ES-I3 (cell line): ENCODE results near the gene CPNE7.

ENCODE experiments used
- H3K36me3 ChIP-seq: 2 replicates; pipeline ENCODE4 v1.6.1; 2013; ENCODE audit warnings: mild to moderate bottlenecking, low read length, control low read depth, moderate library complexity; ENCODE audit not compliant: insufficient read depth
- H3K4me1 ChIP-seq: 2 replicates; pipeline ENCODE4 v1.6.1; 2013; ENCODE audit warnings: mild to moderate bottlenecking, control low read depth, low read length; ENCODE audit not compliant: insufficient read depth
- H3K9ac ChIP-seq: 2 replicates; pipeline ENCODE4 v1.6.1; 2013; ENCODE audit warnings: low read depth, mild to moderate bottlenecking, low read length, moderate library complexity
- H3K9me3 ChIP-seq: 2 replicates; pipeline ENCODE4 v1.6.1; 2013; ENCODE audit warnings: mild to moderate bottlenecking, low read length, moderate library complexity; ENCODE audit not compliant: control insufficient read depth, insufficient read depth

CPNE7 gene

DNA sequence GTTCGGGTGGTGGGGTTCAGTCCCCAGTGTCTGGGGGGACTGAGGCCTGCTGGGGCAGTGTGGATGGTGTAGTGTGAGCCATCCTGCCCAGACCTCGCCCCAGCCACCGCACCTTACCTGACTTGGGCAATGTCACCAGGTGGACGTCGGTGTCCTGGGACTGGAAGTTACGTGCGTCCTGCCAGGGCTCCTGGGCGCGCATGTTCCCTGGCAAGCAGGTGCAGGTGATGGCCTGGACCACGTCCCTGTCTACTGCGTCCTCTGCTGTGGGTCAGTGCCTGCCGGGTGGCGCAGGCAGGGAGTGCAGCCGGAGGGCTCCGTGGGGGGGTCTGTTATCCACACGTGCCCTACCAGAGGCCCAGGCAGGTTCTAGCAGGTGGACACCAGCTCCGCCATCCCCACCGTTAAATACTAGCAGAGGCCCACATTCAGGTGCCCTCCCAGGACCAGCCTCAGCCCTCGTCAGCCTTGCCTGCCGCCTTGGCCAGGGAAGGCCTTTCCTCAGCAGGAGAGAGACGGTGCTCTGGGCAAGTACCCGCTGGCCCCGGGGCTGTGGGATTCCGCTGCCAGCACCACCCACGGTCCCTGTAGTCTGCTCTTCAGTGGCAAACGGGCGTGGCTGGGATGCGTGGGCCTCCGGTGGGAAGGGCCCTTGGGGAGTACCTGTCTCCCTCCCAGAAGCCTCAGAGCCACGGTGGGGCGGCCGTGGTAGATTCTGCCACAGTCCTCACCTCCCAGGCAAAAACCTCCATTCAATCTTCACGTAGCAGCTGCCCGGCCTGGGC, 29.8 kb downstream of the CPNE7 start:
- Histone ChIP-seq H3K9me3 (no peaks in the 10 kb centered on the region), H3K4me1 (peaks cover 9% of the 10 kb centered on the region; the same call in 1 of the 2 replicates), H3K9ac (no peak overlapping the region), H3K36me3 (no peaks in the 10 kb centered on the region)

- Histone ChIP-seq H3K9ac (no peak overlapping the region), H3K4me1 (peaks cover 9% of the 10 kb centered on the region; the same call in 1 of the 2 replicates)
These were observed 30.4 kb downstream of the CPNE7 start for GRCh38 chr16:89606006-89606405.

GRCh38 chr16:89607453-89607852, 31.9 kb downstream of the CPNE7 start:
- peaks cover 4% of the 10 kb centered on the region; the same call in 1 of the 2 replicates for H3K4me1 ChIP-seq
- H3K36me3 ChIP-seq: no peaks in the 10 kb centered on the region
- no peak overlapping the region for H3K9ac ChIP-seq
- no peaks in the 10 kb centered on the region for H3K9me3 ChIP-seq

More at GRCh38 chr16:89606006-89606405, 30.4 kb downstream of the CPNE7 start:
- no peaks in the 10 kb centered on the region for H3K36me3 ChIP-seq
- no peaks in the 10 kb centered on the region for H3K9me3 ChIP-seq

DNA sequence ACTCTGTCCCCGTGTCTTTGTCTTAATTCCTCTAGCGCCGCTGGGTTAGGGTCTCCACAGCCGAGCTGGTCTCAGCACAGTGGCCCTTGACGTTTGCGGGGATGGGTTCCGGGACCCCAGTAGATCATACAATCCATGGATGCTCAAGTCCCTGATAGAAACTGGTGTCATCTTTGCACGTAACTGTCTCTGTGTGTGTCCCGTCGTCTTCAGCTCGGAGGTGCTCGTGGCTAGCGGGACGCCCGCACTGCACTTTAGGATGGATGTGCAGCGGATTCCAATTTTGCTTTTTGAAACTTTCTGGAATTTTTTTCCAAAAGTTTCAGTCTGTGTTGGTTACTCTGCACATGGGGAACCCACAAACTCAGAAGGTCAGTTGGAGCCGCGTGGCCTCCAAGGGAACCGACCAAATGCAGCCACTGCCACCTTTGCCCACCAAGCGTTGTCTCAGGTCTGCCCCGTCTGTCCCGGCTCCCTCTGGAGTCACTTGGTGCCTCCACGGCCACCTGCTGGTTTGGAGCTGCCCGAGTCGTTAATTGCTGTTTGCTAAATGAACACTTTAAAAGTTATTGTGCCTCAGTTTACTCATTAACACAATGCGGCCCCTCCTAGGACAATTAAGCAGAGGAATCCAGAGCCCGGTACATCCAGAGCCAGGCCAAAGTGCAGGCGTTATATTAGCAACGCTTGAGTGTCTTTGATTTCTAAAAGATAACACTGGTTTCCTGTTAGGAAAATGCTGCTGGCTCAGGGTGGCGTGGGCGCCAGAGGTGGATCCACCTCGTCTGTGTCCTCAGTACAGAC, 32.6 kb downstream of the CPNE7 start:
- H3K9ac ChIP-seq: no peak overlapping the region
- no peaks in the 10 kb centered on the region for H3K9me3 ChIP-seq
- H3K36me3 ChIP-seq: no peaks in the 10 kb centered on the region
- peaks cover 4% of the 10 kb centered on the region; the same call in 1 of the 2 replicates for H3K4me1 ChIP-seq

- Histone ChIP-seq H3K9me3 (no peaks in the 10 kb centered on the region), H3K9ac (no peak overlapping the region), H3K36me3 (no peaks in the 10 kb centered on the region), H3K4me1 (peaks cover 5% of the 10 kb centered on the region; the same call in 1 of the 2 replicates)
These were observed 34.5 kb downstream of the CPNE7 start for GRCh38 chr16:89610108-89610453.

DNA sequence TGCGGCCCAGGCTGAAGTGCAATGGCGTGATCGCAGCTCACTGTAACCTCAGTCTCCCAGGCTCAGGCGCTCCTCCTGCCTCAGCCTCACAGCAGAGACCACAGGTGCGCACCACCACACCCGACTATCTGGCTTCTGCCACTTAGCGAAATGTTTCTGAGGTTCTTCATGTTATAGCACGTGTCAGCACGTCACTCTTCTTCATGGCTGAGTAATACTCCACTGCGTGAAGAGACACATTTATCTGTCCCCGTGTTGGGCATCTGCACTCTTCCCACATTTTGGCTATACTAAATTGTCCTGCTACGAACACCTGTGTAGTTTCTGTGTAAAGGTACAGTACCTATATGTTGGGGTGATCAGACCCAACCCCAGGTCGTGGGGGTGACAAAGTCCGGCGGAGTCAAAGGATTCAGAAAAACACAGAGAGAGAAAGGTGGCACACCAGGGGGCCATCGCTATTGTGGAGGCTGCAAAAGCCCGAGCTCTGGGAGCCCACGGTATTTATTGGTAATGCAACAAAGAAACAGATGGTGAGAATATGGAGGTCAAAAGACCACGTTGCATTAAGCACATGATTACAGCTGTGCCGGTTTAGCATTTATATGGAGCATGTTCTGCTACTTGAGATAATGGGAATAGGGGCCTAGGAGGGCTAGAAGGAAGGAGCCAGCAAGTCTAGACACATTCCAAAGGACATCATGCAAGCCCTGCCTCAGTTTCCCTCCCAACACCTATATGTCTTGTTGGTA, 37.0 kb downstream of the CPNE7 start:
- H3K9ac ChIP-seq: no peak overlapping the region
- H3K36me3 ChIP-seq: no peaks in the 10 kb centered on the region
- H3K9me3 ChIP-seq: no peaks in the 10 kb centered on the region
- H3K4me1 ChIP-seq: peaks cover 5% of the 10 kb centered on the region; the same call in 1 of the 2 replicates

GRCh38 chr16:89613231-89613953, 37.8 kb downstream of the CPNE7 start, which contains the start of gene DPEP1:
TSS of gene DPEP1 (plus strand) at chr16:89613642. CDS start at chr16:89630411, 16,769 bp downstream.
- H3K4me1 ChIP-seq: peaks cover 5% of the 10 kb centered on the region; the same call in 1 of the 2 replicates
- H3K36me3 ChIP-seq: no peaks in the 10 kb centered on the region
- no peak within 1 kb of the TSS for H3K9ac ChIP-seq
- no peaks in the 10 kb centered on the region for H3K9me3 ChIP-seq

DNA sequence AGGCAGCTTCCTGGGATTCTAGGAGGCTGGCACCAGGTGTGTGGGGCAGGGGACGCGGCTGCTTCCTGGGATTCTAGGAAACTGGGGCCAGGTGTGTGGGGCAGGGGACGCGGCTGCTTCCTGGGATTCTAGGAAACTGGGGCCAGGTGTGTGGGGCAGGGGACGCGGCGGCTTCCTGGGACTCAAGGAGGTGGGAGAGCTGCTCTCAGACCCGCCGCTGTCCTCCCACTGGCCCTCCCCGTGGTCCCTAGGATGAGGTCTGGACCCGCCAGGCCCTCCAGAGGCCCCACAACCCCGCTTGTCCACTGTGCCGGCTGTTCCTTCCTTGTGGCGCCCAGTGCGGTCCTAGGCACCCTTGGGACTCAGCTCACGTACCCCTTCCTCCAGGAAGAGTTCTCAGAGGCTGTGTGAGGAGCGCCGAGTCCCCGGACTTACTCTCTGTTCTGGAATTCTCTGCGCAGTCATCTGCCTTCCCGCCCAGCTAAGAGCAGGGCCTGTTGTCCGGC, 38.4 kb downstream of the CPNE7 start:
- peaks cover 5% of the 10 kb centered on the region; the same call in 1 of the 2 replicates for H3K4me1 ChIP-seq
- no peak overlapping the region for H3K9ac ChIP-seq
- no peaks in the 10 kb centered on the region for H3K36me3 ChIP-seq
- H3K9me3 ChIP-seq: no peaks in the 10 kb centered on the region

DNA sequence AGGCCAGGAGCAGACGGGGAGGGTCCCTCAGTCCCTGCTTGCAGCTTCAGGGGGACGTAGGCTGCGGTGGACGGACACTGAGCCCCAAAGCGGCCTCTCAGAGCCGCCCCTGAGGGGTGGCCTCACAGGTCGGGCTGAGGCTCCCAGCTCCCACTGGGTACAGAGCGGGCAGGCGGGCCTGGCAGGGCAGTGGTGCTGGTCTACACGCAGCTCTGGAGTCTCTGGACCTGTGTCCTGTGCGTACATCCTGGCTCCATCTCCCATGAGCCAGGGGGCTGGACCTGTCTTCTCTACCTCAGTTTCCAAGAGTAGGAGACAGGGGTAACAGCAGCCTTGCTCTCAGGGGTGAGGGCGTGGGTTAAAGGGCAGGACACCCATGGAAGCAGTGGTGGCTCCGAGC, 39.6 kb downstream of the CPNE7 start:
- Histone ChIP-seq H3K36me3 (no peaks in the 10 kb centered on the region), H3K9ac (no peak overlapping the region), H3K4me1 (peaks cover 5% of the 10 kb centered on the region; the same call in 1 of the 2 replicates), H3K9me3 (no peaks in the 10 kb centered on the region)

GRCh38 chr16:89615596-89616090, 40.1 kb downstream of the CPNE7 start:
- H3K4me1 ChIP-seq: peaks cover 5% of the 10 kb centered on the region; the same call in 1 of the 2 replicates
- H3K9ac ChIP-seq: no peak overlapping the region
- no peaks in the 10 kb centered on the region for H3K36me3 ChIP-seq
- H3K9me3 ChIP-seq: no peaks in the 10 kb centered on the region

DNA sequence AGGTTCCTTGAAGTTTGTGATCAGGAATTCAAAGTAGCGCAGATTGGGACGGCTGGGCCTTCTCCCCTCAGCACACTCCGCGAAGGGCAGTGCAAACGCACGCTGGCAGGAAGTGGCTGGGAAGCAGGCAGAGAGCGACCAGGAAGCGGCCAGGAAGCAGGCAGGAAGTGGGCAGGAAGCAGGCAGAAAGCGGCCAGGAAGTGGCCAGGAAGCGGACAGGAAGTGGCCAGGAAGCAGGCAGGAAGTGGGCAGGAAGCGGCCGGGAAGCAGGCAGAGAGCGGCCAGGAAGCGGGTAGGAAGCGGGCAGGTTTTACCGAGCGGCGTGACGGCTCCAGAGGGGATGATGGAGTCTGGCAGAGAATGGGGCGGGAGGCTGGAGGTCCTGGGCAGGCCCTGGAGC, 41.1 kb downstream of the CPNE7 start:
- Histone ChIP-seq H3K9ac (no peak overlapping the region), H3K36me3 (no peaks in the 10 kb centered on the region), H3K9me3 (no peaks in the 10 kb centered on the region), H3K4me1 (peaks cover 5% of the 10 kb centered on the region; the same call in 1 of the 2 replicates)

GRCh38 chr16:89617036-89617435, 41.5 kb downstream of the CPNE7 start:
- no peaks in the 10 kb centered on the region for H3K36me3 ChIP-seq

More at GRCh38 chr16:89617036-89617435, 41.5 kb downstream of the CPNE7 start:
- H3K9ac ChIP-seq: no peak overlapping the region
- peaks cover 5% of the 10 kb centered on the region; the same call in 1 of the 2 replicates for H3K4me1 ChIP-seq
- H3K9me3 ChIP-seq: no peaks in the 10 kb centered on the region
